Muscle of leg (tissue), 11 donors: ENCODE data around the gene ALDH1L1. TPM values are rescaled to one million over a fixed set of nuclear protein-coding genes. Genes with fewer than 3 reads are reported as not detected.

Source experiments
- DNase-seq: peaks from one replicate; pipeline ENCODE4 v3.0.0; 2013
- H3K27ac ChIP-seq: one replicate; pipeline ENCODE4 v1.5.1; 2013; ENCODE audit warnings: mild to moderate bottlenecking, low read length, control low read depth
- H3K27me3 ChIP-seq: one replicate; pipeline ENCODE4 v1.6.1; 2013; ENCODE audit warnings: low read length; ENCODE audit not compliant: control insufficient read depth, insufficient read depth
- H3K36me3 ChIP-seq: one replicate; pipeline ENCODE4 v1.6.1; 2013; ENCODE audit warnings: low read length; ENCODE audit not compliant: control insufficient read depth, insufficient read depth
- H3K4me1 ChIP-seq: one replicate; pipeline ENCODE4 v1.6.1; 2013; ENCODE audit warnings: low read length; ENCODE audit not compliant: control insufficient read depth, insufficient read depth
- H3K4me3 ChIP-seq: one replicate; pipeline ENCODE4 v1.5.1; 2013; ENCODE audit warnings: low read length, control low read depth
- H3K9me3 ChIP-seq: replicated peaks from 2 replicates; pipeline ENCODE4 v1.6.1; 2013; ENCODE audit warnings: low read depth, low read length; ENCODE audit not compliant: control insufficient read depth
- WGBS: methylation state at CpG from one replicate; pipeline ENCODE4 v1.1.5; 2013; ENCODE audit warnings: missing lambda C conversion rate; ENCODE audit not compliant: insufficient coverage; 5-methylcytosine and 5-hydroxymethylcytosine counted together
- polyA plus RNA-seq, 8 donors: library from polyadenylated mRNA; unstranded; fragments of 120-200 nt; gene quantifications; one replicate each; pipeline versions ENCODE4 v1.2.1 to v1.2.3, GENCODE V29; 2013; ENCODE audit warnings: inconsistent platforms in 1 of 8, low replicate concordance in 1 of 8; ENCODE audit not compliant: insufficient read length in 8 of 8, insufficient read depth in 1 of 8
- total RNA-seq: library from RNA; stranded (reverse); fragments of 120-200 nt; gene quantifications from one replicate; pipeline ENCODE4 v1.2.4, GENCODE V29; 2013

The ALDH1L1 gene
- total and polyA plus RNA-seq, 9 donors: 0.07 to 1.6 (median 0.18) TPM

DNA sequence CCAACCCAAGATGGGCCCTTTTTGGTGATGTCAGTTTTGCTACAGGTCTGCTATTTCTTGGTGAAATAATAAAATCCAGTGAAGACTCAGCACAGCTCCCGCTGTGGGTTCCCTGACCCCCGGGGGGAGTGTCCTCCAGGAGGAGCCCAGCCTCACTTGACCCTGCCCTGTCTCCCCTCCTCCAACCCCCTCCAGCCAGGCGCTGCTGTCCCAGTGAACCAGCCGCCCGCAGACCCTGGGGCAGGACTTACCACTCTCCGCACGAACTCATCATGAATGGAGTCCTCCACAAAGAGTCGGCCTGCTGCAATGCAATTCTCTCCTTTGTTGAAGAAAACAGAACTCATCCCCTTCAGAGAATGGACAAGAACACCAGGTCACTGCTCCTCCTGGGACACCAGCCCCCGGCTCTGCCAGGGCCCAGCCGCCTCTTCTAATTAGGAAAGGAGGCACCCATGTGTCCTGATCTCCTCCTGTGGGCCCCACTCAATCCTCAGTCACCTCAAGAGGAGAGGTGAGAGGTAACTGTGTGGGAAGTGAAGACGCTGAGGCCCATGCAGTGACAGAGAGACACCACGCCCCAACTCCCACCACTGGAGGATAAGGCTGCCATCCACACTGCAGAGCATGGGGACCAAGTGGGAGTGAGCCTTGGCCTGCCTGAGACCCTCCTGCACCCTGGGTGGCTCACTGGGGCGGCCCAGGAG lies 67.7 kb downstream of the ALDH1L1 start:
- H3K36me3 ChIP-seq: no peaks in the 10 kb centered on the region
- 89% methylated on average over 9 of the region's 13 CpGs for WGBS

DNA sequence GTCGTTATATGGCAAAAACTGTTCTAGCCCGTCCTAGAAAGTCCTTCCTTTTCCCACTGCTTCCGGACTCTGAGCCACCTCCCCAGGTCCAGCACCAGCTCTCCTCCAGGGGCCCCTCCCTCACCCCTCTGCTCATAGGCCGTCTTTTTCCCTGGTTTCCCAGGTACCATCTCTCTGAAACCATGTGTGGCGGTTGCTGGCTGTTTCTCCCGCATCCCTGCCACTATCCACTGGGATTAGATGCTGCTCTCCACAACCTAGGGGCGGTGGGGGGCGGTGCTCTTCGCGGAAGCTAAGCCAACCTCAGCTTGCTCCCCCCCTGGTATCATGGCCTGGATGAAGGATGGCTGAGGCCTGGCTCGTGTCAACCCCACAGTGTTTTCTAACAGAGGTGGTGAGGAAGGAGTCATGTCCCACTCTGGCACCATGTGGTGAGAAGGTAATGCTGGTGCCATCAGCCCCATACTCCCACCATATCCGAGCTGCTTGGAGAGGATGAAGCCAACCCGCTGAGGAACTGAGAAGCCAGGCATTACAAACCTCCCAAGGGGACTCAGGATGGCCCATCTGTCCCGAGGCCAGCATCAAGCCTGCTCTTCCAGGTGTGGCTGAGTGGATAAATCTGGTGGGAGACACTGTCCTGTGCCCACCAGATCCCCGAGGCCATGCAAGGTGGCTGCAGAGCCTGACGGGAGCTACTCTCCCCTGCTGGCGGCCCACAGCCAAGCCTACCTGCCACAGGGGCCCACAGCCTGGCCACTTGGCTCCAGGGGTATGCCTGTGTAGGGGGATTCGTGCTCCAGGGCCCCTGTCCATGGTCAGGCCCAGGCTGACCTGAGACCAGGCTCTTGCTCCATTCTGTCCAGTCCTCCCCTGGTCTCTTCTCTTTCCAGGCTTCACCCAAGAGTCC lies 68.6 kb downstream of the ALDH1L1 start:
- H3K36me3 ChIP-seq: no peaks in the 10 kb centered on the region
- H3K4me1 ChIP-seq: peaks cover 5% of the 10 kb centered on the region
- H3K4me3 ChIP-seq: no peak overlapping the region
- no peak for DNase-seq
- H3K9me3 ChIP-seq: no peaks in the 10 kb centered on the region
- WGBS: 82% methylated on average over 9 of the region's 18 CpGs
- no peaks in the 10 kb centered on the region for H3K27me3 ChIP-seq
- no peak overlapping the region for H3K27ac ChIP-seq

More for the DNA sequence above, 67.7 kb downstream of the ALDH1L1 start:
- Histone ChIP-seq H3K27ac (no peak overlapping the region), H3K9me3 (no peaks in the 10 kb centered on the region), H3K27me3 (no peaks in the 10 kb centered on the region), H3K4me1 (peaks cover 5% of the 10 kb centered on the region), H3K4me3 (no peak overlapping the region)
- no peak for DNase-seq

DNA sequence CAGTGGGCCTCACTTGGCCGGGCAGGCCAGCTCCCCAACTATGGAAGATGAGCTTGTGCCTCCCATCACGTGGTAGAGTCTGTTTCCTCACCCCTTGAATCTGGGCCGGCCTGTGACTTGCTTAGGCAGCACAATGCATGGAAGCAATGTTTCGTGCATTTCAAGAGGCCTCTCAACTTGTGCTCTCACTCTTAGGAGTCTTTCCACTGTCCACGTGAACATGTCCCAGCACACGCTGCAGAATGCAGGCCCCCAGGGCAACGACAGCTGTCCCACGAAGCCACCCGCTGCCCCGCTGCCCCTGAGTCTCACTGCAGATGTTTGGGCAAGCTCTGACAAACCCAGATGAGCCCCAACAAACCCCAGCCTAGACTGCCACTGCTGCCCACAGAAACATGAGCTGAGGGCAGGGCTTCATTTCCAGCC lies 69.2 kb downstream of the ALDH1L1 start:
- Histone ChIP-seq H3K36me3 (no peaks in the 10 kb centered on the region), H3K4me1 (peaks cover 5% of the 10 kb centered on the region), H3K27ac (no peak overlapping the region), H3K4me3 (no peak overlapping the region), H3K9me3 (no peaks in the 10 kb centered on the region), H3K27me3 (no peaks in the 10 kb centered on the region)
- 72% methylated on average over 10 of the region's 10 CpGs for WGBS
- DNase-seq: no peak

DNA sequence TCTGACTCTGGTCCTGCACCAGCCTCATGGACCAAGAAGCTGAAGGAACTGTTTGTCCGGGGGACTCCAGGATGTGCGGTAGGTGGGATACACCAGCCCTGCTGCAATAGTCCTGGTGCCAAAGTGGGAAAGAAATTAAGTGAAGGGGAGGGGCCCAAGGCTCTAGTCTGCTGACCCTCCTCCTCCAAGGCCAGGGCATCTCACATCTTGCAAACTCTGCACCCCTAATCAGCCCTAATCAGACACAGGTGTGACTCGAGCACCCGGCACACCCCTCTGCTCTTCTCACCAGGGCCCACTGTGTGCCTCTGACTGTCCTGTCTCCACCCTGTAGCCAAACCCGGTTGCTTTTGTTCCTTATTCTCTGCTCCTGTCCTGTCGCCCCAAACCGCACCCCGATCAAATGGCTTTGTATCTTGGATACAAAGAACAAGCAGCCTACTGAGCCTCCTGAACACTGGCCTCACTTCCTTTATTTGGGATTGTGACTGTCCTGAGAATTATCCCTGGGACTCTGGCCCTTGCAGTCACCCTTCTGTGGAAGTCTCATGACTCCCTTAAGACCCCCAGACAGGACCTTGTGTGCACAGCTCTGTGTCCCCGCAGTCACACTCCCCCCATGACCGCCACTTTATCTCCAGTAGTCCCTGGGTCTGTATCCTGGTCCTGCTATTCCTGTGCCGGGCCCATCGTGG lies 69.8 kb downstream of the ALDH1L1 start:
- Histone ChIP-seq H3K27ac (no peak overlapping the region), H3K4me1 (peaks cover 5% of the 10 kb centered on the region), H3K36me3 (no peaks in the 10 kb centered on the region), H3K9me3 (no peaks in the 10 kb centered on the region), H3K4me3 (no peak overlapping the region), H3K27me3 (no peaks in the 10 kb centered on the region)
- 71% methylated on average over 8 of the region's 12 CpGs for WGBS
- DNase-seq: no peak

DNA sequence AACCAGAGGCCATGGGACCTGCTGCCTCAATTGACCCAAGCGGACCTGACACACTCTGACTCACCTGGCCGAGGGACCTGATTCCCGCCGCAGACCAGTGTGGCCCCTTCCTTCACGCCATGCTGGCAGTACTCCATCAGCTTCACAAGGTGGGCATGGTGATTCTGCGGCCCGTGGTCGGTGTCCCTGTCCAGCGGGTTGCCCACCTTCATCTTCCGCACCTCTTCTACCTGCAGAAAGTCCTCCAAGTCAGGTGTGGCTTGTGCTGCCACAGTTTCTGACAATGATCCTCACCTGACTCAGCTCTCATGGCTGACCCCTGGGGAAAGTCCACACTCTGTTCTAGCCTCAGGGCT lies 70.5 kb downstream of the ALDH1L1 start:
- Histone ChIP-seq H3K4me1 (peaks cover 5% of the 10 kb centered on the region), H3K36me3 (no peaks in the 10 kb centered on the region), H3K9me3 (no peaks in the 10 kb centered on the region), H3K27ac (no peak overlapping the region), H3K27me3 (no peaks in the 10 kb centered on the region), H3K4me3 (no peak overlapping the region)
- 94% methylated on average over 10 of the region's 10 CpGs for WGBS
- no peak for DNase-seq

GRCh38 chr3:126109146-126109879 lies 71.1 kb downstream of the ALDH1L1 start:
- 80% methylated on average over 13 of the region's 13 CpGs for WGBS
- H3K27ac ChIP-seq: no peak overlapping the region
- H3K4me3 ChIP-seq: no peak overlapping the region
- no peaks in the 10 kb centered on the region for H3K27me3 ChIP-seq
- DNase-seq: no peak
- no peaks in the 10 kb centered on the region for H3K36me3 ChIP-seq
- no peaks in the 10 kb centered on the region for H3K9me3 ChIP-seq
- H3K4me1 ChIP-seq: peaks cover 5% of the 10 kb centered on the region

DNA sequence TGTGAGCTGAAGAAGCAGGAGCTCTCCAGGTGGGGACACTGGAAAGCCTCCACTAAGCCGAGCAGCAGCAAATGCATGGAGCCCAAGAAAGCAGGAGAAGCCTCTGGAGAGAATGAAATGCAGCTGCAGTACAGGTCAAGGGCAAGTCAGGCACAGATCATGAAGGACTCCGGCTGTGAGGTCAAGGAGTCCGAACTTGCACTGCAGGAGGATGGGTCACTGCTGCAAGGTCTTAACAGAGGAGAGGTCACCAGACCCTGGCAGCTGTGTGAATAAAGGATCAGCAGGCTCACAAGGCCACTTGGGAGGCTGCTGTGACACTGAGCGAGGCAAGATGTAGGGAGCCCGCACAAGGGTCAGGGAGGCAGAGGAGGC lies 71.7 kb downstream of the ALDH1L1 start:
- no peak for DNase-seq
- H3K4me3 ChIP-seq: no peak overlapping the region
- WGBS: 55% methylated on average over 3 of the region's 5 CpGs
- peaks cover 5% of the 10 kb centered on the region for H3K4me1 ChIP-seq
- no peak overlapping the region for H3K27ac ChIP-seq
- no peaks in the 10 kb centered on the region for H3K36me3 ChIP-seq
- no peaks in the 10 kb centered on the region for H3K9me3 ChIP-seq
- H3K27me3 ChIP-seq: no peaks in the 10 kb centered on the region

DNA sequence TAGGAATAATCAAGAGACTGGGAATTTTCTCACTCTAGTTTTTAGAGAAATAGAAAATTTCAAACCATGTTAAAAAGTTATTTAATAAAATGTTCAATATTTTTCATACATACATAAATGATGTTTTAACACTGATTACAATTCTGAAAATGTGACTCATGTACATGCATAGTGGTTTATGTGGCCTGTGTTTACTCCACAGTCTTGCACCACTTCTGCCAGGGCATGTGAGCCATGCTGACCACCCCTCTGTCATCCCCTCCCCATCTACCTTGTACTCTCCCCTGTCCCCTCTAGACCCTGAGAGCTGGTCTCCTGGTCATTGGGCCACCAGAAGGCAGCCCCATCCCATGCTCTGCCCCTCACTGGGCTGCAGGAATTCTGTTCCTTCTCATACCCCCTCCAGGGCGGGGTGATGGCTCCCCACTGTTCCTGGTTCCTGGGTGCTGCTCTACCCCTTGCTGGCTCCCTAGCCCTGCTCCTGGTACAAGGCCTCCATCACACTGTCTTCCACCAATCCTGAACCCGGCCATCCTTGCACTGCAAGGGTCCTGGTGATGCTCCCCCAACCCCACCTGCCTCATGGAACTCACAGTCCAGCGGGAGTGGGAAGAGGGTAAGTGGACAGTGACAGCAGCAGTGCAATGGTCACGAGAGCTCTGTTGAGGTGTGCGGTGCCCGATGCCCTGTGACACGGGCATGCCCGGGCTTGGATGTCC lies 72.3 kb downstream of the ALDH1L1 start:
- no peak overlapping the region for H3K4me3 ChIP-seq
- H3K4me1 ChIP-seq: peaks cover 9% of the 10 kb centered on the region
- H3K36me3 ChIP-seq: no peaks in the 10 kb centered on the region
- no peaks in the 10 kb centered on the region for H3K9me3 ChIP-seq
- 90% methylated on average over 8 of the region's 8 CpGs for WGBS
- no peak overlapping the region for H3K27ac ChIP-seq
- DNase-seq: no peak
- no peaks in the 10 kb centered on the region for H3K27me3 ChIP-seq

- no peak overlapping the region for H3K27ac ChIP-seq
- peaks cover 16% of the 10 kb centered on the region for H3K4me1 ChIP-seq
- no peak for DNase-seq
- no peak overlapping the region for H3K4me3 ChIP-seq
- no peaks in the 10 kb centered on the region for H3K36me3 ChIP-seq
- H3K9me3 ChIP-seq: no peaks in the 10 kb centered on the region
- H3K27me3 ChIP-seq: no peaks in the 10 kb centered on the region
- WGBS: 87% methylated on average over 16 of the region's 17 CpGs
These were observed 73.0 kb downstream of the ALDH1L1 start for GRCh38 chr3:126107203-126107939.
